Stimulated activated CD4-positive, alpha-beta T cell treated with anti-CD3 and anti-CD28 coated beads, Interleukin-15, amount 100 ng/mL, for 48 hours (primary cell): ENCODE results near the gene RILP.

Source experiments
- DNase-seq, 2 donors: peaks; one replicate each; pipeline ENCODE4 v3.0.0-alpha.2; 2020; ENCODE audit warnings: low read depth in 2 of 2

The RILP gene

DNA sequence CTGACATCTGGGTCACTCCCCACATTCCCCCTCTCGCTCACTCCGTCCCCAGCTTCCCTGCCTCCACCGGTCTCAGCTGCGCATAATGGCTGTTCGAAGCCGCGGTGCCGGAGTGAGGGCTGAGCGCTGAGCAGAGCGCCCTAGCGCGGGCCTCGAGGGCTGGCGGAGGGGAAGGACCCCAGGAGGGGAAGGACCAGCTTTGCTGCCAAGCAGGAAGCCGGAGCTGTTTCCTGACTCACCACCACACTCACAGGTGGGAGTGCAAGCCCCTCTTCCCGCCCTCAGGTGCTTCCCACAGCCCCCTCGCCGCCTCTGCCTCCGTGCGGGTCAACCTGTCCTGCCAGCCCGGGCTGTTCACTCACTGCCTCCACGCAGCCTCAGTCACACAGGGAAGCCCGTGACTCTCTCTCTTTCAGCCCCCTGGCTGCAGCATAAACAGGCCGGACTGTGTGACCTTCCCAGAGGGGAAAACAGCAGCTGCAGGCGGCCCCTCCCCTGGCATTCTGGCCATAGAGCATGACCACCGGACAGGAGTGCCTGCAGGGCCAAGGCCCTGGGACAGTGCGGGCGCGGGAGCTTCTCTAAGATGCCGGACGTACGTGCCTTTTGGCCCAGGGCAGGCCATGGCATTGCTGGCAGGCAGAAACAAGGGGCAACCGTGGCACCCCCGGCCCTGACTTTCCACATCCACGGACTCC is 44.7 kb downstream of the RILP start:
- DNase-seq: no peak

DNA sequence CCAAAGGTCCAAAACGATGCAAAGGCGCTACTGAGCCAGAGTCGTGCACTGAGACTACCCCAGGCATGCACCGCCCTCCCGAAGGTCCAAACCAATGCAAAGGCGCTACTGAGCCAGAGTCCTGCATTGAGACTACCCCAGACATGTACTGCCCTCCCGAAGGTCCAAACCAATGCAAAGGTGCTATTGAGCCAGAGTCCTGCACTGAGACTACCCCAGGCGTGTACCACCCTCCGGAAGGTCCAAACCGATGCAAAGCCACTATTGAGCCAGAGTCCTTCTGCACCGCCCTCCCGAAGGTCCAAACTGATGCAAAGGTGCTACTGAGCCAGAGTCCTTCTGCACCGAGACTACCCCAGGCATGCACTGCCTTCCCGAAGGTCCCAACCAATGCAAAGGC is 48.1 kb downstream of the RILP start:
- DNase-seq: no peak

DNA sequence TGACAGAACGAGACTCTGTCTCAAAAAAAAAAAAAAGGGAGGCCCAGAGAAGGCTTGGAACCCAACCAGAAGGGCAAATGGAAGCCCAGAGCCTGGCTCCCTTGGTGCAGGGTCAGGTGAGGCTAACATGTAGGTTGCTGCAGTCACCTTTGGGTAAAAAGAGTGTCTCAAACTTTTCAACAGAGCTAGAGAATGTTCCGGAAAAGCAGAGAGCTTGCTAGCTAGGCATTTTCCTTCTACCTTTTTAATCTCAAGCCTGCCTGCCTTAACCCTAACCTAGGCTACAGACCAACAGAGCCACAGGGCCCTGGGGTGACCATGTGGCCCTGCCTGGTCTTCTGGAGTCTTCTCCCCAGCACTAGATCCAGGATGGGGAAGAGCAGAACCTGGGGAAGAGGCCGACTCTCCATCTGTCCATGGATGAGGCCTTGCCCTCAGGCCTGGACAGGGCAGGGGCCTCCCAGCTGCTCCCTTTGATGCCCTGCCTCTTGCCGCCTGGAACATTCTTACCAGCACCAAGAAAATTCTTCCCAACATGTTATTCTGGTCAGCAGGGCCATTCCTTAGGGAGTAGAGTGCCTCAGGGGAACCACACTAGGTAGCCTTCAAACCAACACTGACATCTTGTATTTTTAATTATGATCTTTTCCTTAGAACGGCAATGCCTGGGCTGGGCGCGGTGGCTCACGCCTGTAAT is 51.1 kb downstream of the RILP start:
- no peak for DNase-seq

DNA sequence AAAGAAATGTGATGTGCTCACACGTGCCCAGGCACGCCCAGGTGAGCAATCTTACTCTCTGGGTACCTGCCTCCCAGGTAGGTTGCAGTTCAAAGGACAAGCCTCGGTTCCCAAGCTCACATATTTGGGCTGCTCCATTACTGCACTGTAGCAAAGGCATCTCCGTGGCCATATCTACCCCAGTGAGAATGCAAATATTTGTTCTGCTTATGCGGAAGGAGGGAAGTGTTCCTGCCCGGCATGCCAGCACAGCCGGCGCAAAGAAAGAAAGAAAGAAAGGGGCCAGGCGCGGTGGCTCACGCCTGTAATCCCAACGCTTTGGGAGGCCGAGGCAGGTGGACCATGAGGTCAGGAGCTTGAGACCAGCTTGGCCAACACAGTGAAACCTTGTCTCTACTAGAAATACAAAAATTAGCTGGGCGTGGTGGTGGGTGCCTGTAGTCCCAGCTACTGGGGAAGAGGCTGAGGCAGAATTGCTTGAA is 51.8 kb downstream of the RILP start:
- no peak for DNase-seq
